HG02588 (cell line): ENCODE measurements around the gene MASP1.

Experiments used
- ATAC-seq: cut with Tn5 transposase; IDR thresholded peaks from one replicate; pipeline ENCODE4 v1.9.1; 2021; ENCODE audit warnings: mild to moderate bottlenecking, moderate library complexity; ENCODE audit not compliant: unreplicated experiment

The MASP1 gene

DNA sequence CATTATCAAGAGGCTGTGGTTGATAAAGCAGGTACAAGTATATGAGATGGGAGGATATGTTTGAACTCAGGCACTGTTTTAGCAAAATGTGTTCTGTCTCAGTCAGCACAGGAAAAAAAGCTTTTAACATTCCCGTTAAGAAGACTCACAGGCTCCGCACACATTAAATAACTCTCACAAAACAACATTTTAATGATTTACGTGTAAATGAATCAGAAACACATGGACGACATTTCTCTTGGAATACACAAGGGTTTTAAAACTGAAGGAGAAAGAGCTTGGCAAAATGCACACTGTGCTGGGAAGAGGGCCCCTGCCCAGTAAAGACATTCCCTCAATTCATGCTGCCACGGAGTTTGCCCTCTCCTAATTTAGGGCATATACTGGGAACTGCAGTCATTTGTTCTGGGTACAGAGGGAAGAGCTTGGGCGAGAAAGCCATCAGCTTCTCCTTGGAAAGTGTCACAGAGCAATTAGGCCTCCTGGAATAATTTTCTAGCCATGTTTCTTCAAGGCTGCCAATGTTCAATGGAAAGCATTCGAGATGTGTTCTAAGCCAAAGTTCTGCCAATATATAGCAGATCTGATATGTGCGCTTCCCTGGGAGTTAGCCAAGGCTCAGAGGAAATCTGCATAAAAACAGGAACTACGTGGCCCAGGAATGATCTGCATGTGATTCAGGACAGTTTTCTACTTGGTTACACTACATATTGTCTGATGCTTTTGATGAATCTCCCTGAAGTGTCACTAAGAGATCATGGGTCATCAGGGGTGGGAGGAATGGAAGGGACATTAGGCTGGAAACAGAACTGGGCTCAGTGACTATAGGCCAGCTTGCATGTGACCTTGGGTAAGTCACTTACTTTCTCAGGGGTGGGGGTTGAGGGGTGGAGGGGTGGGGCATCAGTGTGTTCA is 2.2 kb upstream of the MASP1 start:
- ATAC-seq: no peak

DNA sequence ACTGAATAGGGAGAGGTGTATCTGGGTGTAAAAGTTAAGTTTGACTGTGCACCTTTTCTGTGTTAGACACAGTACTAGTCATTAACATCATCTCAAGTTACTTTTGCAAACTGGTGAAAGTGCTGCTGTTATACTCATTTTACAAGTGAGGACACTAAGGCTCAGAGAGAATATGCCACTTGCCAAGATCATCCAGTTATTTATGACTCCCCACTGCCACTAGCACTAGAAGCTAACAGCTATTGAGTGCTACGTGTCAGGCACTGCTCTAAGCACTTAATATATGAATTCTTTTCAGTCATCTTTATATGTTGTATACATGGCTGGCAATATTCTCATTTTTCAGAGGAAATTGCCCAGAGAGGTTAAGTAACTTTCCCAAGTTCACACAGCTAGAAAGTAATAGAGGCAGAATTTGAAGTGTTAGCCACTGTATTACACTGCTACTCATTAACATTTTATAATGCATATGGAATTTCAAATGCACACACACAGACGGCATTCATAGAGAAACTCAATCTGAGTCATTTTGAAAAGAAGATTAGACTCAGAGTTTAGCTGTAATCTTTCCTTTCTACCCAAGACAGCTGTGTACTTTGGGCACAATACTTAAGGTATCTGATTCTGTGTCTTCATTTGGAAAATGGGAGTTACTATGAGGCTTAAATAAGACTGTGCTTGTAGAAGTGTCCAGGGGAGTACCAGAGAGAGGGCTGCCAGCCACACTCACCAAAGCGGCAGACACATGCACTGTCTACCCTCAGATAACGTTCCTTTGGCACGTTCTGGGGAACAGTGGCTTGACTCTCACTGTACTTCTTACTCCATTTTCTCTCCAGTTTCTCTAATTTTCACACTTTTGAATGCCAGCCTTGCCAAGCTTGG is 1.3 kb upstream of the MASP1 start:
- ATAC-seq: no peak

DNA sequence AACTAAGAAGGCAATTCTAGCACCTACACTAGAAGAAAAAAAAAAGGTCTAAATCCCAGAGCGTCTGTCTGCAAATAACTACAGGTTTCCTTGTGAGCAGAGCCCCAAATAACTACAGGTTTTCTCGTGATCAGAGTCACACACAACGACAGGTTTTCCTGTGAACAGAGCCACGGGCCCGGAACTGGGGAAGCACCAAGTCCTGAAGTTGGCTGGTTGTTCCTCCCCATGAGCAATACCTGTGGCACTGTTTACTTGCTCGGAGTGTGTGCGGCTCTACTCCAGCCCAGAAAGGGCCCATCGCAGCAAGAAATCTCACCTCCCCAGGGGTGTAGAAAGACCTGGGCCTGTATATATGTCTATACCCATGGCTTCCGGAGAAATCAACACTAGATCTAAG is 644 bp upstream of the MASP1 start:
- ATAC-seq: no peak

DNA sequence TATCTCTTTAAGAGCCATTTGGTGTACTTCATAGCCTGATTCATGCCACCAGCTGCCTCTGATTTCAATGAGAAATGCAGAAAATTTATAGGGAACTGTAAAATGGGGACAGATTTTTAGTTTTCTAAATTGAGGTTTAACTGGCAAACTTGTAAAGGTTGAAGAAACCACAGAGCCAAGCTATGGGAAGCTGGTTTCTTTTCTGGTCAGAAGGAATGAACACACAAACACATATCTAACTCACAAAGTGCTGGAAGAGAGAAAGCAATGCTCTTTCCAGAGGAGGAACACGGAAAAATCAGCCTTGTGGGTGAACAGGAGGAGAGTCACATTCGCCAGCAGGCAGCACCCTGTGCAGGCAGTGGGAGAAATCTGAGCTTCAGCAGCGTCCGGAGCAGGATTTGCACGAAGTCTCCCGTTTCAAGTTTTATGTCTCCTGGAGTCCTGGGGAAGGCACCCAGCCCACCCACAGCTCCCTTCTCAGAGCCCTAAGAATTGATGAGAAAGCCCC is 481 bp downstream of the MASP1 start:
- ATAC-seq: no peak

DNA sequence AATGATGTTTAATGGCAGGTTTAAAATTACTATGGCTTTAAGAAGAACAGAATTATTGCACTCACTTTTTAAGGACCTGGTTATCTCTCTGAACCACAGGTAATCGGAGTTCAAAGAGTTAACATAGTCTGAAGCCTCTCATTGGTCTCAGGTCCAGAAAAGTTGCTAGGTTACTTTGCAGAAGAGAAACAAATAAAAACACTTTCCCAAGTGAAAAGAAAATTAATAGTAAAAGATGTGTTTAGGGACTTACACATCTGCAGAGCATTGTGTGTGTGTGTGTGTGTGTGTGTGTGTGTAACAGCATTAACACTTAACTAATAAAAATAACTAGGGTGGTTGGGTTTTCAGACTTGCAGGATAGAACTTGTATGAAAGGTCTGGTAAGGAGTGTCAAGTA is 1.0 kb downstream of the MASP1 start:
- no peak for ATAC-seq

DNA sequence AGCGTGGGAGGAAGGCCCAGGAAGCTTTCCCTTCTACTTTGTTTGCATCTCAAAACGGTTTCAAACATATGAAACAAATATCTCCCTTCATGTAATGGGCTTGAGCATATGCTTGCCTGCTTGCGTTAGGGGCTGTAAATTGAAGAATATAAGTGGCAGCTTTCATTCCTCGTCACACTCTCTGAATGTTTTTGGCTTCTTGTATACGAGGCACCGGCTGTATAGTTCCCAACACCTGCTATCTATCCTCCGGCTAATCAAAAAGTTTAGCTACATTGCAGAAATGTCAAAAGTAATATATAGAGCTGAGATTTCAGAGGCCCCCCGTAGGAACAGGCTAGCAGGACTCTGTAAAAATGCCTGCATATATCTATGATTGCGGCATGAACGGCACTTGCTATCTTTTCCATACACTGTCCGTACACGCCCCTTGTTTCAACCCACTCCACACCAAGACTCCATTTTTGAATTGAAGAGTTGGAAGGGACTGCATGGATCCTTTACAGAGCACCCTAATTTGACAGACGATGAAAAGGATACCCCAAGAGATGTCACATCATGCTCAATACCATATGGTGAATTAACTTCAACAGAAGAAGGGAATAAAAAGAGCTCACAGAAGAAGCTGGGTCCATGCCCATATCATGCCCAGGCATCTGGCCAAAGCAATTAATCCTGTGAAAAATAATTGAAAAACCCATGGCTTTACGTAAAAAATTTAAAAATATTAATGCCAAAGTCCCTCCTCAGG is 2.5 kb downstream of the MASP1 start:
- ATAC-seq: no peak

DNA sequence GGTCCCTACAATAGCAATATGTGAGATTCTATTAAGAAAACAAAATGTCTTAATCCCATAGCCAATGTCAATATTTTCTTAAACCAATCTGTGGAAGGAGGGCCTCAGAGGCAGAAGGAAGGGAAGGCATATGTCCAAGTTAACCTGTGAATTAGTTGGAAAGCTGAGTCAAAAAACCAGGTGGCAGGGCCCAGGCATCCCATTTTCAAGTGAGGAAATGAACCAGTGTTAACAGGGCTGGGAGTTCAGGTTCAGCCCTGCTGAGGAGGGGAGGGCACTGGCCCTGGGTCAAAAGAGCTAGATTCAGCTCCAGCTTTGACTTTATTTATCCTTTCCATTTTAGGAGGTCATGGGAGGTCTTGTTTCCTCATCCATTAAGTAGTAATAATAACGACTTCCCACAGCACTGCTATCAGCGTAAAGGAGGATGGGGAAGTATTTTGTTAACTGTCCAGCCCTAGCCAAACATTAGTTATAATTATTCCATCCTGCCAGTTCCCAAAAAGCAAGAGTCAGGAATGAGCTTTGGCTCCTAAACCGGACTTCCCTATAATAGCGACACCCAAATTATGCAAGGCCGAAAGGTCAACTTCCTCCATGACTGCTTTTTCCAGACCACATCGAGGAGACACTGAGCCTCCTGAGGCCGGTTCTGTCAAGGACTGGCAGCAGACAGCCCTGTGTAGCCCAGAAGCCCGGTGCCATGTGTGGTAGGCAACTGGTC is 3.2 kb downstream of the MASP1 start:
- no peak for ATAC-seq

DNA sequence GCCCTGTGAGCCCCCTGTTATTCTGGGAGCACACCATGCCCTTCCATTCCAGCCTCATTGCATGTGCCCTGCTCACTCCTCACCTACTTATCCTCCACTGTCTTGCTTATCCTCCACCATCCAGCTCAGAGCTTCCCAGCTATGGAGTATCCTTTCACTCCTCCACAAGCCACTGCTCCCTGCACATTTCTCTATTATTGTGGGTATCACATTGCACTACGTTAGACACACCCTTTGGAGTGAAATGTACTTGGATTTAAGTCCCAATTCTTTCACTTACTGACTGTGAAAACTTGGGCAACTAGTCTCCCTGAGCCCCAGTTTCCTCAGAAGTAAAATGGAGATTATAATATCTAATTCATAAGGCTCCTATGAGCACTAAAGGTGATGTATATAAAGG is 4.3 kb downstream of the MASP1 start:
- no peak for ATAC-seq

DNA sequence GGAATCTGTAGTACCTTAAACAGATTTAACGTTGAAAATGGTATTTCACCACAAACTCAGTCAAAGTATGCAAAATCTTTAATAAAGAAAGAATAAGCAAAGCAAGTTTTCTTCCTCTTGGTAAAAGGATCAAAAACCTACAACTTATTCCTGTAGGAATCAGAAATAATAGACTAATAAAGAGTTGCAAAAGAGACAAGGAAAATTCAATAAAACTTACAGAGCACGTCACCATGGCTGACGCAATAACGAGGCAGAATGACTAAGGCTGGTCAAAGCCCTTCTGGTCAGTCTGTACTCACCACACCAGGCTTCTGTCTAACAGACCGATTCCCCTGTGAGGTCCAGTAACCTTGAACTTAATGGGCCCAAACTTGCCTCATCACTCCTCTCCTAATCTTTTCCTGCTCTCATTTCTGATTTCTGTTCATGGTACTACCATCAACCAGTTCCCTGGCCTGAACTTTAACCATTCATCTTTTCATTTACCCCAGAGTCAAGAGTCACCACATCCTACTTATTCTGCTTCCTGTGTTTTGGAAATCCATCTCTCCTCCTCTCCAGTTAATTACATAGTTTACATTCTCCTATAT is 5.0 kb downstream of the MASP1 start:
- ATAC-seq: no peak

DNA sequence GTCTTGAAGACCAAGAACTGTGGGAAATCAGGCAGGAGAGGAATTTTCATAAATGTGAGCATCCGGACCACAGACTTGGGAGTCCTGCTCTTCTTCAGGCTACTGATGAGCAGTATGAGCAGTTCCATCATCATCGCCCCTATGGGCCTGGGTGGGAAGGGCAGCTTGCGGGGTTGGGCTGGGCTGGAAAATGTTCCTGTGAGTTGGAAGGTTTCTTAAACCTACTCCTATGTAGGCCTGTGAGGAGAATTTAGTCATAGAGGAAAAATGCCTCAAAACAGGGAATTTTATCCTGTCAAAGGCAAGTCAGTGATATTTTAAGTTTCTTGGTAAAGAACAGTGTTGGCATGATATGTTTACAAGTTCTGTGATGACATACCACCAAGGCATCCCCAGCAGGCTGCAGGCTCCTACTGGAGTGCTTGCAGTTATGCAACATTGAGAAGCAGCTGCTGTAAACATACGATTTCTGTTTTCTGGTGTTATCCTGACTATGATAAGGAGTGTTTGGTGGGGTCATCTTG is 10.3 kb downstream of the MASP1 start:
- ATAC-seq: no peak

DNA sequence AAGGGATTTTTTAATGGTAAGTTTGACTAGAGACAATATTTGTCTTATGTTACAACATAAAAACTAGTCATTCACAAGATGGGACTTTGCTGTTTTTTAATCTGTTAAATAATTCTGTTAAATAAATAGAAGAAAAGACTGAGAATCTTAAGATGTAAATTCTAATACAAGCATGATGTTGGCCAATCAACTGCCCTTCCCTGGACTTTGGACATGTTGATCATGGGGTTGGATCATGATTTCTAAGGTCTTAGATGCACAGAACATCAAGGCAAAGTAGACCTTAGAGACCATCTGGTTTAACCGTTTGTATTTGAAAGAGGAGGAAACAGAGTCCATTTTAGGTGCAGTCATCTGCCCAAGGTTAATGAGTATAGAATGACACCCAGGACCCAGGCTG is 10.9 kb downstream of the MASP1 start:
- no peak for ATAC-seq

DNA sequence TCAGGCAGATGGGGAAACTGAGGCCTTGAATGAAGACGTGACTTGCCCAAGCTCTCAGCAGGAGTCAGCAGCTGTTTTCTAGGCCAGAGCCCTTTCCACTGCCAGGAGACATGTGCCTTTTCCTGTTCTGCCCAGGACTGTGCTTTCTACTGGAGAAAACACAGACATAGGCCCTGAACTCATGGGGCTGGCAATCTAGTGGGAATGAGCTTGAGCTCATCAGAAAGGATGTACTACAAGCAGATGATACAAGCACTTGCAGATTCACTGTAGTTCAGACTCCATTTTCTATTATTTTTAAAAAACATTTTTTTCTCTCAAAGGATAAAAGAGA is 14.4 kb downstream of the MASP1 start:
- ATAC-seq: no peak

DNA sequence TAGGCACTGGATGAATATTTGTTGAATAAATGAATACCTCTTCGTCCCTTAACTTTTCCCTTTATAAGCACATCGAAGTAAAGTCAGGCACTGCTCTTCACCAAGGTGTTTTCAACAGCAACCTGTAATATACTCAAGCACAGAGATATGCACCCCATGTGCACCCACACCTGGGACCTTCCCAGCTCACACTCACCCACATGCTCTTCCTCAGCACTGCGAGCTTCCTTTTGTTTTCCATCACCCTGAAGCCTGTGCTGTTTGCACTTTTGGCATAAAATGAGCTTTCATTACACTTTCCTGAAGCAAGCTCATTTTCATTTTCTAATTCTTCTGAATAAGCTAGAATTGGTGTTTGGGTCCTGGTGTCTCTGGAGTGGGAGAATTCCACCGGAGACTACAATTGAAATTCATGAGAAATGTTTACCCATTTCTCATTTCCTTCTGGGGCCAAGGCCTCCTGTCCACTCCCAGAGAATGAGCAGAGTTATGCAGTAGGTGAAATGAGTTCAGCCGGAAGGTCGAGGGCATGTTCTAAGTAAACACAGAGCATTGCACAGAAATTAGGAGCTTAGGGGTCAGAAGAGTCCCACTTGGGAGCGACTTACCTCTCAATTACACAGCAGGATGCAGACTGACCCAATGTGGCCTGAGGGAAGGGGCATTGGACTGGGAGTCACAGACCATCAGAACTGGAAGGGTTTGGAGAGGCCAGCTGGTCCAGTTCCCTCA is 15.0 kb downstream of the MASP1 start:
- ATAC-seq: no peak

DNA sequence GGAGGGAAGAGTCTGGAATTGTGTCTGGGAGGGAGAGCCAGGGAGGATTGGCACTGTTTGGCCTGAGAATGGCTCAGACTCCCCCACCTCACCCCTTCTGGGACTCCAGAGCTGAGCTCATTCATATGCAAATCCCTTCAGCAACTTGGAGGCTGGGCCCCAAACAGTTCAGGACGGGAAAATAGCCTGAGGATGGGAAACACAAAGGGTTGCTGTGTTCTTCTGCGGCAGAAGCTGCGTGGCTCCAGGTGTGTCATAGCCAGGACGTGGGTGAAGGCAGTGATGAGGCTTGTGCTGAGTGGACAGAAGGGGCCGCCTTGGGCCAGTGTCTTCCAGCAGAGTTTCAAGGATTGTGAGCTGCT is 16.6 kb downstream of the MASP1 start:
- no peak for ATAC-seq

DNA sequence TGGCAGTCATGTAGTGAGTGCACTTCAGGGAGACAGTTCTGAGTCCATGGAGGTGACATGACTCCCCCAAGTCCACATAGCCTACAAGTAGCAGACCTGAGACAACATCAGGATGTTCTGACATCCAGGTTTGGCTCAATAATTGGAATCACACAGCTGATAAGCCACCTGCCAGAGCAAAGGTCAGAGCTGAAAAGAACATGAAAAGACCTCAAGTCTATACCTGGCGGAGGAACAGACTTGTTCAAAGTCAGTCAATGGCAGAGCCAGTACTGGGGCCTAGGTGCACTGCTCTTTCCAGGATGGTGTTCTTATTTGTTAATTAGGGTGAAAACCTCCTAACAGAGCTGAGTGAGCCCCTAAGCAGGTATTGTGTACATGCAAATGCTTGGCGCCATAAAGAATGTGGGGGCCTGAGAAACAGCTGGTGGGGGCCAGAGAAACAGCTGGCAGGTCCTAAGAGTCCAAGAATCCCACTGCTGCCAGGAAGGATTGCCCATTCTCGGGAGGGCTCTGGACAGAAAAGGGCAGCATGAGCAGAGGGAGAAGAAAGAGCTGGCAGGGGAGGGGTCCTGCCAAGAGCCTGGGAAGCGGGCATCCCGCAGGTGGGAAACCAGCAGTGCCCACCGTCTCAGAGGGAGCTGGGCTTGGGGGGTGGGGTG is 17.1 kb downstream of the MASP1 start:
- no peak for ATAC-seq

DNA sequence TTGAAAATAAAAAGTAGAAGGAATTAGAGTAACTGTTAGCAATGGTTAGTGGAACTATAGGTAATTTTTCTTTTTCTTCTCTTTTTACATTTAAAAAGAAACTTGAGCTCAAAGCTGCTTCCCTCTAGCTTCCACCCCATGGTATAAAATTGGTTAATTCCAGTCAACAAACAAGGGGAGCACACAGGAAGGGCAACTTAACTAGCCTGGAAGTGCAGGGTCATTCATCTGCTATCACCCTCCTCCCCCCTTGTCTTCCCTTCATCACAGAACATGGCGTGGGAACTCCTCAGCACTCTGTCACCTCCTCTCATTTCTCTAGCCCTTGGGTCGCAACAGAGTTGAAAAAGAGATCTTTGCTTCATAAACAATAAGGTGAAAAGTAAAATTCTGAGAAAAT is 20.0 kb downstream of the MASP1 start:
- no peak for ATAC-seq

DNA sequence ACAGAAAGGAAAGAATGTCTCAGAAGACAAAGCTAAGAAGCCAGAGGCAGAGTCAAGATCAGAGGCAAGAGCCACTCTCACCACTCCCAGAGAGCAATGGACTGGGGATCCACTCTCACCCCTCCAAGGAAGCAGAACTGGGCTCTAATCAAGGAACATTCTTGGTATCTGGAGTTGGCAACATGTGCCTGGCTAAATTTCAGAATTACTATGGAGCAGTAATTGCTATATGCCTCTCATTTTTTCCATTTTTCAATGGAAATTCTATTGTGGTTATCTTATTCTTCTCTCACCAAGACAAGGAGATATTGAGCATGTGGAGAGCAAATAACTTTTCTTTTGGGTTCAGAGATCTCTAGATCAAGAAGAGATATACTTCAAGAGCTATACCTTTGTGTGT is 22.1 kb downstream of the MASP1 start:
- no peak for ATAC-seq

DNA sequence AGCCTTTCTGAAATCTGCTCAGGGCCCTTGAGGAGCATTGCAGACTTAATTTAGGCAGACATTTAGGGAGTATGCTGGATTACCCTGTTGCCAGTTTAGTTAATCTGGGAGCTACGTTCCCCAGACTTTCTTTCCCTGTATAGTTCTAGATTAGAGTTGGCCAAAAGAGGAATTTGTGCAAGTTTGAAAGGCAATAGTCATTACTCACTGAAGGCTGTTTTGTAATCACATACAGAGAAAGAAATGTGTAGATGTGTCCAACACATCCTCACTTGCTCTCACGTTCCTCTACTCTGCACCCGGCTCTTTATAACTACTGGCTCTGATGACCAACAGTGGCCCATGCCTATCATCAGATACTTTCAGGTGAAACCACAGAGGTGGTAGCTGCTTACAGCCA is 24.2 kb downstream of the MASP1 start:
- ATAC-seq: no peak

DNA sequence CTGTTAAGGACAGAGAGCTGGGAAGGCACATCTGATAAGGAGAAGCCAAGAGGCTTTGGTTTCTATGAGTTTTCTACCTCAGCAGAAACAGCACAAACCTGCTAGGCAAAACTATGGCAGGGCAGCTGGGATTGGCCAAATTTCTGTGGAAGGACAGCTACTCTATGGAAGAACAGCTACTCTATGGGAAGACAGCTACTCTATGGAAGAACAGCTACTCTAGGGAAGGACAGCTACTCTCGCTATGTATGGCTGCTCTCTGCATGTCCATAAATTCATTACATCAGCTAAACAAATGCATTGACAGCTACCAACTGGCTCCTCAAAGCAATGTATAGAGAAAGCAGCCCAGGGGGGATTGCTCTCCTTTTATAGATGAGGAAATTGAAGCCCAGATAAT is 24.8 kb downstream of the MASP1 start:
- no peak for ATAC-seq
